ENCODE measurements around the gene PCAT6.

PCAT6 gene
- long read RNA-seq: 0 reads

DNA sequence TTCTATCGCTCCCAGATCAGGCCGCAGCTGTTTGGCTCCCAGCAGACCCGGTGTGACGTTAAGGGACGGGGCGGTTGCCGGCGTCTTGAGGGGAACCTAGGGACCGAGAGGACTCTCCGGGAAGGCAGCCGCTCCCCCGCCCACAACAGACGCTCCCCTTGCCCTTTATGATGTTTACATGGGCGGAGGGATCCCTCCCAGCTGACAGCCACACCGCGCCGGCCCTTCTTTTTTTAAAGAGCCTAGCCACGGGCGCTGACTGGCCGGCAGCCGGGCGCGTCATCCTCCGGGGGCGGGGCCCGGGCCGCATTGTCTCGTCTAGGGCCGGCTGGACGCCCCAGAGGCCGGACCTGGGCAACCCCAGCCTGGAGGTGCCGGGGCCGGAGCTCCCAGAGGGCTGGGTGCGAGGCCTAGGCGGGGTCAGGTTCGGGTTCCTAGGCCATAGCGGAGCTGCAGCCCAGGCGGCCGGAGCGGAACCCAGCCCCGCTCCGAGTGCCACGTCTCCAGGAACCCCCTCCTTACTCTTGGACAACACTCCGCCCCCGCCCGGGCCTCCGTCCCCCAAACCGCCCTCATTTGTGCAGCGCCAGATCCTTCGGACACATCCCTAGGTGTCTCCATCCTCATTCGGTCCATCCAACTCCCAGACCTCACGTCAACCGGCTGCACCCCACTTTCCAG, at the start of gene PCAT6:
PCAT6 (plus strand) TSS at position 340 of the 681 bp plus-strand sequence.
- peak; percentile 84 to 93 for DNase-seq (ENCODE audit: low read depth in 1 of 2, low spot score in 1 of 2)
- TF ChIP-seq, protein P1, sequence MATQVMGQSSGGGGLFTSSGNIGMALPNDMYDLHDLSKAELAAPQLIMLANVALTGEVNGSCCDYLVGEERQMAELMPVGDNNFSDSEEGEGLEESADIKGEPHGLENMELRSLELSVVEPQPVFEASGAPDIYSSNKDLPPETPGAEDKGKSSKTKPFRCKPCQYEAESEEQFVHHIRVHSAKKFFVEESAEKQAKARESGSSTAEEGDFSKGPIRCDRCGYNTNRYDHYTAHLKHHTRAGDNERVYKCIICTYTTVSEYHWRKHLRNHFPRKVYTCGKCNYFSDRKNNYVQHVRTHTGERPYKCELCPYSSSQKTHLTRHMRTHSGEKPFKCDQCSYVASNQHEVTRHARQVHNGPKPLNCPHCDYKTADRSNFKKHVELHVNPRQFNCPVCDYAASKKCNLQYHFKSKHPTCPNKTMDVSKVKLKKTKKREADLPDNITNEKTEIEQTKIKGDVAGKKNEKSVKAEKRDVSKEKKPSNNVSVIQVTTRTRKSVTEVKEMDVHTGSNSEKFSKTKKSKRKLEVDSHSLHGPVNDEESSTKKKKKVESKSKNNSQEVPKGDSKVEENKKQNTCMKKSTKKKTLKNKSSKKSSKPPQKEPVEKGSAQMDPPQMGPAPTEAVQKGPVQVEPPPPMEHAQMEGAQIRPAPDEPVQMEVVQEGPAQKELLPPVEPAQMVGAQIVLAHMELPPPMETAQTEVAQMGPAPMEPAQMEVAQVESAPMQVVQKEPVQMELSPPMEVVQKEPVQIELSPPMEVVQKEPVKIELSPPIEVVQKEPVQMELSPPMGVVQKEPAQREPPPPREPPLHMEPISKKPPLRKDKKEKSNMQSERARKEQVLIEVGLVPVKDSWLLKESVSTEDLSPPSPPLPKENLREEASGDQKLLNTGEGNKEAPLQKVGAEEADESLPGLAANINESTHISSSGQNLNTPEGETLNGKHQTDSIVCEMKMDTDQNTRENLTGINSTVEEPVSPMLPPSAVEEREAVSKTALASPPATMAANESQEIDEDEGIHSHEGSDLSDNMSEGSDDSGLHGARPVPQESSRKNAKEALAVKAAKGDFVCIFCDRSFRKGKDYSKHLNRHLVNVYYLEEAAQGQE (IDR thresholded peaks at IDR 0.05; ENCODE audit: insufficient replicate concordance, low read depth): no peak
- TF ChIP-seq, protein P2, sequence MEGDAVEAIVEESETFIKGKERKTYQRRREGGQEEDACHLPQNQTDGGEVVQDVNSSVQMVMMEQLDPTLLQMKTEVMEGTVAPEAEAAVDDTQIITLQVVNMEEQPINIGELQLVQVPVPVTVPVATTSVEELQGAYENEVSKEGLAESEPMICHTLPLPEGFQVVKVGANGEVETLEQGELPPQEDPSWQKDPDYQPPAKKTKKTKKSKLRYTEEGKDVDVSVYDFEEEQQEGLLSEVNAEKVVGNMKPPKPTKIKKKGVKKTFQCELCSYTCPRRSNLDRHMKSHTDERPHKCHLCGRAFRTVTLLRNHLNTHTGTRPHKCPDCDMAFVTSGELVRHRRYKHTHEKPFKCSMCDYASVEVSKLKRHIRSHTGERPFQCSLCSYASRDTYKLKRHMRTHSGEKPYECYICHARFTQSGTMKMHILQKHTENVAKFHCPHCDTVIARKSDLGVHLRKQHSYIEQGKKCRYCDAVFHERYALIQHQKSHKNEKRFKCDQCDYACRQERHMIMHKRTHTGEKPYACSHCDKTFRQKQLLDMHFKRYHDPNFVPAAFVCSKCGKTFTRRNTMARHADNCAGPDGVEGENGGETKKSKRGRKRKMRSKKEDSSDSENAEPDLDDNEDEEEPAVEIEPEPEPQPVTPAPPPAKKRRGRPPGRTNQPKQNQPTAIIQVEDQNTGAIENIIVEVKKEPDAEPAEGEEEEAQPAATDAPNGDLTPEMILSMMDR (IDR thresholded peaks at IDR 0.05; ENCODE audit: insufficient read depth, low read length): no peak
- TF ChIP-seq POLR2AphosphoS5 (IDR thresholded peaks at IDR 0.05; ENCODE audit: low read depth) (0 out of 2 replicates have a peak, but pooled peaks have one; percentile 48), SPI1 (IDR thresholded peaks at IDR 0.05; ENCODE audit: borderline replicate concordance, low read depth) (no peak)
- H3K27me3 ChIP-seq (ENCODE audit: insufficient read depth, poor library complexity, severe bottlenecking): no peaks in the 10 kb centered on the region
- peak within 1 kb of the TSS; percentile 34; the same call in 1 of the 2 replicates for H3K27ac ChIP-seq (replicated peaks)
- H3K4me3 ChIP-seq (replicated peaks; ENCODE audit: insufficient read depth, low read length): peak within 1 kb of the TSS; percentile 81

DNA sequence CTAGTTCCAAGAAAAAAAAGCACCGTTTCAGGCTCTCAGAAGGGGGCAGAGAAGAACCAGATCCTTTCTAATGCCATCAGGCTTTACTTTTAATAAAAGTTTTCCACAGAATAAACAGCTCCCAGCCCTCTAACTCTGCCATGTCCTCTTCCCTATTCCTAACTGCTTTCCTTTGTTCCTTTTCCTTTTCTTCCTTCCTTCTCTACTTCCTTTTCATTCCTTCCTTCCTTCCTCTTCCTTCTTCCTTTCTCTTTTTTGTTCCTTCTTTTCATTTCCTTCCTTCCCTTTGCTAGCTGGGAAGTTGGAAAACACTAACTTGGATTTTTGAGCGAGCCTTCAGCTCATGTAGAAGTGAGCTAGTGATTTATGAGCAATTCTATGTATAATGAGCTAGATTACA, 48.7 kb upstream of the PCAT6 start:
- TF ChIP-seq, protein P1 (IDR thresholded peaks at IDR 0.05; ENCODE audit: insufficient replicate concordance, low read depth): no peak
- TF ChIP-seq, protein P2 (IDR thresholded peaks at IDR 0.05; ENCODE audit: insufficient read depth, low read length): no peak
- no peak for TF ChIP-seq SPI1 (IDR thresholded peaks at IDR 0.05; ENCODE audit: borderline replicate concordance, low read depth)
- TF ChIP-seq POLR2AphosphoS5 (IDR thresholded peaks at IDR 0.05; ENCODE audit: low read depth): no peak
- TF ChIP-seq GABPA (IDR thresholded peaks at IDR 0.05; ENCODE audit: low read depth): no peak
- Histone ChIP-seq H3K27me3 (ENCODE audit: insufficient read depth, poor library complexity, severe bottlenecking) (no peaks in the 10 kb centered on the region), H3K27ac (replicated peaks) (no peak overlapping the region), H3K4me3 (replicated peaks; ENCODE audit: insufficient read depth, low read length) (no peak overlapping the region)
- no peak for DNase-seq (ENCODE audit: low read depth in 1 of 2, low spot score in 1 of 2)

DNA sequence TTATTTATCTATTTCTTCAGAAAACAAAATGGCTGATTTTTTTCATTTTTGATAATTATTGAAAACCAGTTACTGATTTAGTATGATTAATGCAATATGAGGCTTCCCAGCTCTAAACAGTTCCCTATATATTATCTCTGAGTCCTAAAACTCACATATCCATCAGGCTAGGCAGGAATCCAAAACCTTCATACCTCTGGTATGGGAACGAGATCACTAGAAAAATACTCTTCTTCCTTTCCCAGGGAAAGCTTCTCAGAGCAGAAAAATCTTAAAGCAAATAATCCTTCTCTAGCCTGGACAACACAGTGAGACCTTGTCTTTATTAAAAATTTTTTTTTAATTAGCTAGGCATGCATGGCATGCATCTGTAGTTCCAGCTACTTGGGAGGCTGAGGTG, 45.0 kb upstream of the PCAT6 start:
- no peak for DNase-seq (ENCODE audit: low read depth in 1 of 2, low spot score in 1 of 2)
- TF ChIP-seq SPI1 (IDR thresholded peaks at IDR 0.05; ENCODE audit: borderline replicate concordance, low read depth): no peak
- TF ChIP-seq, protein P1 (IDR thresholded peaks at IDR 0.05; ENCODE audit: insufficient replicate concordance, low read depth): no peak
- H3K4me3 ChIP-seq (replicated peaks; ENCODE audit: insufficient read depth, low read length): no peak overlapping the region
- no peaks in the 10 kb centered on the region for H3K27me3 ChIP-seq (ENCODE audit: insufficient read depth, poor library complexity, severe bottlenecking)
- H3K27ac ChIP-seq (replicated peaks): no peak overlapping the region

All from HL-60 (cell line).